ENCODE data around the gene SCART1.
"Not testable (repeated sequence)": the region's sequence is repeated elsewhere in the genome, so short reads cannot be mapped to it uniquely, and the experiment has no call there.

SCART1 gene

DNA sequence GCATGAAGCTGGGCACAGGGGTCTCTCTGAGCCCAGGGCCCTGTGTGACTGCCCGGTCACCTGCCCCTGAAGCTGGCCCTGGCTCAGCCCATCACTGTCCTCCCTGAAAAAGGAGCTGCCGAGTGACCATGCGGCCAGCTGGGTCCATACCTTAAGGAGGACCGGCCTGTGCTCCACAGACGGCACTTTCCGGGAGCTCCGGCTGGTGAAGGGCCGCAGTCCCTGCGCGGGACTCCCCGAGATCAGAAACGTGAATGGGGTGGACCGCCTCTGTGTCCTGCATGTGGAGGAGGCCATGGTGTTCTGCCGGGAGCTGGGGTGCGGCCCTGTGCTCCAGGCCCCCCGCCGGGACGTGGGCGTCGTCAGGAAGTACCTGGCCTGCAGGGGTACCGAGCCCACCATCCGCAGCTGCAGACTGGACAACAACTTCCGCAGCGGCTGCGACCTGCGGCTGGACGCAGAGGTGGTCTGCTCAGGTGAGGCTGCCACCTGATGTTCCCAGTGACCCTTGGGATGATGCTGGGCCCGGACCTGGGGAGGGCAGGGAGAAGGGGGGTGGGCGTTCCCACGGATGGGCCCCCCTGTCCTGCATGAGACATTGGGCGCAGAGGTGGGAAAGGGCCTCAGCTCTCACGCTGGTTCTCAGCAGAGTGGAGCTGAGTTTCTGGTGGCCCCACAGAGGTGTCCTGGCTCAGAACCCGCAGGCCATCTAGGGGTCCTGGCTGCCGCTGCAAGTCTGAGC, 3.5 kb downstream of the SCART1 start:
- no peak for FAIRE-seq

DNA sequence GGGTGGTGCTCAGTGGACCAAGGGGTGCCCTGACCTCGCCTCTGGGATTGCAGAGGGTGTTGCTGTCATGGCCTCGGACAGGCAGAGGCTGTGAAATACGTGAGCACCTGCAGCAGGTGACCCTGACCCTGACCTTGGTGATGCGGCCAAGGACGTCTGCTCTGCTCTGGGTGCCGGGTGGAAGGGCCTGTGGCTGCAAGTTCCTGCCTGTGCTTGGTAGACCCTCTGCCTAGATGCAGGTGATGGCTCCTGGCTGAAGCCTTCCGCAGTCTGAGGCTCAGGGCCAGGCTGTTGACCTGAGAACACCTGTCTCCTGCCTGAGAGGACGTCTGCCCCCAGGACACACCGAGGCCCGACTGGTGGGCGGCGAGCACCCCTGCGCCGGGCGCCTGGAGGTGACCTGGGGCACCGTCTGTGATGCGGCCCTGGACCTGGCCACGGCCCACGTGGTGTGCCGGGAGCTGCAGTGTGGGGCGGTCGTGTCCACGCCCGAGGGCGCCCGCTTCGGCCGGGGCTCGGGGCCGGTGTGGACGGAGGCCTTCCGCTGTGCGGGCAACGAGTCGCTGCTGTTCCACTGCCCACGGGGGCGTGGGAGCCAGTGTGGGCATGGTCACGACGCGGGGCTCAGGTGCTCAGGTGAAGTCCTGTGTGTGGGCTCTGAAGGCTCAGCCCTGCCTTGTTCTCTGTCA, 4.4 kb downstream of the SCART1 start:
- no peak for FAIRE-seq

DNA sequence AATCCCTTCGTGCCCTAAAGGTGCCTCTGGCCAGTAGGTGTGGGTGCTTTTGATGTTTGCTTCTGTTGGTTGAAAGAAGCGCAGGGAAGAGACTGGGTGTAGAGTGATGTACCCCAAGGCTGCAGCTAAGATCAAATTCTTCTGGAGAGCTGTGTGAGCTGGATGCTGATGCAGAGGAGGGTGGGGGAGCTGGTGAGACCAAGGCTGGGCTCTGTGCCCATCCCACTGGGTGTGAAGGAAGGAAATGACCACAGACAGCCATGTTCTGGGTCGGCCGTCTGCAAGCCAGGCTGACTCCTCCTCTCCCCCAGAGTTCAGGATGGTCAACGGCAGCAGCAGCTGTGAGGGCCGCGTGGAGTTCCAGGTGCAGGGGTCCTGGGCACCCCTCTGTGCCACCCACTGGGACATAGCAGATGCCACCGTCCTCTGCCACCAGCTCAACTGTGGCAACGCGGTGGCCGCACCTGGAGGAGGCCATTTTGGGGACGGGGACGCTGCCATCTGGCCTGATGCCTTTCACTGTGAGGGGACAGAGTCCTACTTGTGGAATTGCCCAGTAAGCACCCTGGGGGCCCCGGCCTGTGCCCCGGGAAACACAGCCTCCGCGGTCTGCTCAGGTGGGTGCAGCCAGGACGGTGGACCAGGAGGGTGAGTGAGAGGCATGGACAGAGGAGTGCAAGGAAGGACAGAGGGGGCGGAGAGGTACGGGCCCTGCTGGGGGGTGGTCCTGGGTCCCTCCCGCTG, 5.1 kb downstream of the SCART1 start:
- no peak for FAIRE-seq

DNA sequence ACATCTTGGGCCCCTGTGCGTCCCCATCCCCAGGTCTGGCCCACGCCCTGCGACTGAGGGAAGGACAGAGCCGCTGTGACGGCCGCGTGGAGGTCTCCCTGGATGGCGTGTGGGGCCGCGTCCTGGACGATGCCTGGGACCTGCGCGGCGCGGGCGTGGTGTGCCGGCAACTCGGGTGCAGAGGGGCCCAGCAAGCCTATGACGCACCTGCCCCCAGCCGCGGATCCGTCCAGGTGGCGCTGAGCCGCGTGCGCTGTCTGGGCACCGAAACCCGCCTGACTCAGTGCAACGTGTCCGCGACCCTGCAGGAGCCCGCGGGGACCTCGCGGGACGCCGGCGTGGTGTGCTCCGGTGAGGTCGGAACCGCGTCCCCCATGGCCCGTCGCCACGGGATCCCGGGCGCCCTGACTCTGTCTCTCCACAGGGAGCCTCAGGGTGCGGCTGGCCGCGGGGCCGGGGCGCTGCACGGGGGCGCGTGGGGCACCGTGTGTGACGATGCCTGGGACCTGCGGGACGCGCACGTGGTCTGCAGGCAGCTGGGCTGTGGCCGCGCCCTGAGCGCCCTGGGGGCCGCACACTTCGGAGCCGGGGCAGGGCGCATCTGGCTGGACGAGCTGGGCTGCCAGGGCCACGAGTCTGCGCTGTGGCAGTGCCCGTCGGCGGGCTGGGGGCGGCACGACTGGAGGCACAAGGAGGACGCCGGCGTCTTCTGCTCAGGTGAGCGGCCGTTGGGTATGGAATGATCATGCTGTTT, 5.9 kb downstream of the SCART1 start:
- FAIRE-seq, result no peak

DNA sequence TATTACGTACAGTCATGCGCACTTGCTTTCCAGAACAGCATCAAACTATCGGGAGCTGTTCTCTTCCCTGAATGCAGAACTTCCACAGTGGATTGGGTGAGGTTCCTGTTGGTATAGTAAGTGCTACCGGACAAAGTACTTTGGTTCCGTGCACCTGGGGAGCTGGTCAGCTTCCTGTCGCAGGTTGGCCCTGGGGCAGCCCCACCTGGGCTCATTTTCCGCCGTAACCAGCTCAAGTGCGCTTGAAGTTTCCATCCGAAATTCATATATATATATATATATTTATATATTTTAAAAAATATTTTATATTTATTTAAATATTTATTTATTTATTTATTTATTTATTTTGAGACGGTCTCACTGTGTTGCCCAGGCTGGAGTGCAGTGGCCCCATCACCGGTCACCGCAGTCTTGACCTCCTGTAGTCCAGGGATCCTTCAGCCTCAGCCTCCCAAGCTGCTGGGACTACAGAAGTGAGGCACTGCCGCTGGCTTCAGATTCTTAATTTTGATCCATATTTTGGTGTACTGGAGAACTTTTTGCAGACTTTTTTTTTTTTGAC, 6.5 kb downstream of the SCART1 start:
- FAIRE-seq, result no peak

DNA sequence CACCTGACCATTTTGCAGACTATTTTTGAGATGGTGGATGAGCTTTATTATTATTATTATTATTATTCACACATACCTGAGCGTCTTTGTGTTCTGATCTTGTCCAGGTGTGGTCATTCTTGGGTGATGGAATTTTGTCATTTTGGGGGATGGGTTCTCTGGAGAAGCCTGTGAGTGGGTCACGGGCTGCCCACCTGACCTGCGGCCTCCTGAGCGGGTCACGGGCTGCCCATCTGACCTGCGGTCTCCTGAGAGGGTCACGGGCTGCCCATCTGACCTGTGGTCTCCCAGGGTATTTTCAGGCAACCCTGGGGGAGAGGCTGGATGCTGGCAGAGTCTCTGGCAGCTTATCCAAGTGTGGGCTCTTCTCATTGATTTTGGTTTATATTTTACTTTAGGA, 7.3 kb downstream of the SCART1 start:
- no peak for FAIRE-seq

DNA sequence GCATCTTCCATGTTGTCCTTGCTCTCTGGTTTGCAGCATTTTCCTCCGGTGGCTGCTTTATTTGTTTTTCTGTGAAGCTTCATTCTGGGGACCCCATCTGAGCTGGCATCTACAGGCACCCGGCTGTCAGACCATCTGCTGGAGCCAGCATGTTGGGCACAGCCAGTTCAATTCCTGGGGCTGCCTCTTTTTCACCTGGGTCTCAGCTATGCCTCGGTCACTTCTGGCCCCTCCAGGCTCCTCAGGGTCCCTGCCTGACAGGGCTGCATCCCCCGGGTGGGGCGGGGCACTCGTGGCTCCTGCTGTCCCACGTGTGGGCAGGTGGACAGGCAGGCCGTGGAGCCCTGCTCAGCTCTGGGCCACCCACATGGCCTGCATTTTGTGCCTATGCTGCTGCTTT, 8.1 kb downstream of the SCART1 start:
- no peak for FAIRE-seq

DNA sequence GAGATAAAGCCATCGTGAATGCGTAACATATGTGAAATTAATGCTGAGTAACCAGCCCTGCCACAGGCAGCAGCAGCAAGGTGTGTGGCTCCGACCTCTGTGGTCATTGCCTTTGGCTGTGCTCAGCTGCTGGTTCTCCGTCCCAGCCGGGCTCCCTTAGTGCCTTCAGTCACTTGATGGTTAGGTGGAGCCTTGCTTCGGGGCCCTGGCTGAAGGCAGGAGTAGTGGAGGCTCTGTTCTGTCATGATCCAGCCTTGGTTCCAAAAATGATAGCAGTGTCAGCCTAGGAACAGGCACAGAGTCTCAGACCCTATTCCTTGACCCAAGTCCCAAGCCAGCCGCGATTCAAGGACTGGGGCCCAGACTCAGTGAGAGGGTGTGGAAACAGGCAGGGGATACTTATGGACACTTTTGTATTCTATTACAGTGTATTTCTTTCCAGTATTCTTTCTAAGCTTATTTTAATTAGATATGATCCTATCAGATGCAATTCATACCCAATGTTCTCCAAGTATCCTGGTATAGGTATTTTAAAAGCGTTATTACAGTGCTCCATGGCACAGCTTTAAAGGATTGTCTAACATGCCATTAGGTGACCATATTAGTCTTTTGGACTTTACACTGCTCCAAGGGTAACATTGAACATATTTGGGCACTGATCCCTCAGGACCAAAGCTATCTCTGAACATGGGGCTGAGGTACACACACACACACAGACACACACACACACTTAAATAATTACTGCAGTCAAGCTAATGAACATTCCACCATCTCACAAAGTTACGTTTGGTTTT, 9.0 kb downstream of the SCART1 start:
- FAIRE-seq, result no peak

DNA sequence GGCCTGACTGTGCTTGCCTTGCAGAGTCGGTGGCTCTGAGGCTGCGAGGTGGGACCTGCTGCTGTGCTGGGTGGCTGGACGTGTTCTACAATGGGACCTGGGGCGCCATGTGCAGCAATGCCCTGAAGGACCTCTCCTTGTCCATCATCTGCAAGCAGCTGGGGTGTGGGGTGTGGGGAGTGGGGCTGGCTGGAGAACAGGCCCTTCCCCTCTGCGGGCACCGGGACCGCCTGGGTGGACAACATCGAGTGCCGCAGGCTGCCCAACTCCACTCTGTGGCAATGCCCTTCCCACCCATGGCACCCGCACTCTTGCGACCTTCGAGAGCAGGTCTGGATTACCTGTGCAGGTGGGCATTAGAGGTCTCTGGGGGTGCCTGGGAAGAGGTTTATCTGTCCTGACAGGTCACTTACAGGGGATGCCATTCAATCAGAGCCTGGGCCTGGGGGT, 10.9 kb downstream of the SCART1 start:
- no peak for FAIRE-seq

DNA sequence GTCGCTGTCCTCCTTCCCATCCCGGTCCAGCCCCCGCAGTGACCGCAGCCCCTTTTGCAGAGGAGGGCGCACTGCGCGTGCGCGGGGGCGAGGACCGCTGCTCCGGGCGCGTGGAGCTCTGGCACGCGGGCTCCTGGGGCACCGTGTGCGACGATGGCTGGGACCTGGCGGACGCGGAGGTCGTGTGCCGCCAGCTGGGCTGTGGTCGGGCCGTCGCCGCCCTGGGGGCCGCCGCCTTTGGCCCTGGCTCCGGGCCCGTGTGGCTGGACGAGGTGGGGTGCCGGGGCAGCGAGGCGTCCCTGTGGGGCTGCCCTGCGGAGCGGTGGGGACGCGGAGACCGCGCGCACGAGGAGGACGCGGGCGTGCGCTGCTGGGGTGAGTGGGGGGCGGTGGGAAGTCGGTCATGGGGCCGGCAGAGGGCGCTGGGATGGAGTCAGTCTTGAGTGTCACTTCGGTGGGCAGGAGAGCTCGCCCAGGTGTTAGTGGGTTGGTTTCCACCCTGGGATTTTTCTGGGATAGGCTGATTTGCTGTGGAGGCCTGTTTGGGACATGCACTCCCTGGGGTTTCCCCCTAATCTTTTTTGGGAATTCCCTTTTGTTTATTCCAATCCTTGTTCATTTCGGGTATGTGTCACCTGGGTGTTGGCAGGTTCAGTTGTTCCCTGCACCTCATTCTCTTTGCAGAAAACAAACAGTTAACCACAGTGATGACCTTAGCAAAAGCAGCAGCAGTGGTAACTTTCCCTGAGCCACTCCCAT, 11.6 kb downstream of the SCART1 start:
- no peak for FAIRE-seq

DNA sequence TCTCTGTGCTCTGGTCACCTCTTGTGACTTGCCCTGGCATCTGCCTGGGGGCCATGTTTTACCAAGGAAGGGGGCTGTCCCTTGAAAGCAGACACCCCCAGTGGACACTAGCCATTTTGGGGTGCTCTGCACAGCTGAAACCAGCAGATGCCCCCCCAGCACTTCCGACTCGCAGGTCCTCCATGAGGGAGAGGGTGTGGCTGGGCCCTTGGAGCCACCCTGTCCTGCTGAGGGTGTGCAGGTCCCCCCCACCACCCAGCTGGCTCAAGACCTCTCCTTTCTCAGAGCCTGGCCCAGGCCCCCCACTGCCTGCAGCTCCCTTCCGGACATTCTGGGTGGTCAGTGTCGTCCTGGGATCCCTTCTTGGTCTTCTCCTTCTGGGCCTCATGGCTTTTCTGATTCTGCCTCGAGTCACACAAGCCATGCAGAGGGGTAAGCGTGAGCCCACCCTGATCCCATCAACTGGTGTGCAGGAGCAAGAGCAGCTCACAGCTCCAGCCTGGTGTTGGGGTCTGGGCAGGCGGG, 12.3 kb downstream of the SCART1 start:
- FAIRE-seq, result no peak

DNA sequence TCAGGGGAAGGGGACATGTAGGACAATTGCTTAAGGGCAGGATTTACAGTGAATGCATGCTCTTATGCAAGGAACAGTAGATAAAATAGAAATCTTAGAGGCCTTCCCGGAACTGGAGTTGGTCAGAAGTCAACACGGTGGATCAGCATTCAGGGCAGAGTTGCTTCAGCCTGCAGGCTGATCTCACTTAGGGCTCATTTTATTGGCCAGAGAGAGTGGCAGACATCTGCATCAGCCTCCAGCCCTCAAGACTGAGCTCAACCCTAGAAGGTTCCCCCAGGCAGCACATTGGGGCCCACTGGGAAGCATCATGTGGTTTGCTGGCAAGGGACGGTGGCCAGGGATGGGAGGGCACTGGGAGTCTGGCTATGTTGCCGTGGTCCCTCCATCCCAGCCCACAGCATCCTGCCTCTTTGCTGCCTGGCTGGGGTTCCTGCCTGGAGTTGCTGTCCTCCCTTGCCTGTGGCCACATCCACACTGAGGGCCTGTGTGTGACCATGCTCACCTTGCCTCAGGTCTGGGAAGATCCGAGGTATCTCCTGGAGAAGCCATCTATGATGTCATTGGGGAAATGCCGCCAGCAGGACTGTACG, 13.0 kb downstream of the SCART1 start:
- no peak for FAIRE-seq

DNA sequence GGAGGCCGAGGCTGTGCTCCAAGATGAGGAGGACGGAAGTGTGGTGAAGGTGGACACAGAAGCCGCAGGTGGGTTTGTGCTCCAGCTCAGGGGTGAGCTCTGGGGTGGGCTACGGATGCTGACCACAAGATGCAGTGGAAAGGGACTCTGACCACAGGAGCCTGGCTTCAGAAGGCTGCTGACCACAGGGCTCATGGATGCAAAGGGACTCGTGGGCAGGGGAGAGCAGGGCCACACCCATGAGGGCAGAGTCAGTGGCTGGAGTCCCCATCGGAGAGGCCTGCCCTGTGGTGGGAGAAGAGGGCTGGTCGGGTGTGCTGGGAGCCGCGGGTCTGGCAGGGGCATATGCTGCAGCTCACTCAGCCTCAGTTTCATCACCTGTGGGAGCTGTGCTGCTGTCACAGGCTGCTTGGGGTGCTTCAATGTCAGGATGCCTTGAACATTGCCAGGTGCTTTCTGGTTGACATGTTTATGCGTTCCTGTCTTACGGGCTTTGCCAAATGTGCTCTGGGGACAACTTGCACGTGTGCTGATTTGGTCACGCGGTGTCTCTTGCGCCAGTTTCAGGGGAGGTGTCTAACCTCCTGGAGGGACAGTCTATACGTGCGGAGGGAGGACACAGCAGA, 13.7 kb downstream of the SCART1 start:
- FAIRE-seq, result no peak

DNA sequence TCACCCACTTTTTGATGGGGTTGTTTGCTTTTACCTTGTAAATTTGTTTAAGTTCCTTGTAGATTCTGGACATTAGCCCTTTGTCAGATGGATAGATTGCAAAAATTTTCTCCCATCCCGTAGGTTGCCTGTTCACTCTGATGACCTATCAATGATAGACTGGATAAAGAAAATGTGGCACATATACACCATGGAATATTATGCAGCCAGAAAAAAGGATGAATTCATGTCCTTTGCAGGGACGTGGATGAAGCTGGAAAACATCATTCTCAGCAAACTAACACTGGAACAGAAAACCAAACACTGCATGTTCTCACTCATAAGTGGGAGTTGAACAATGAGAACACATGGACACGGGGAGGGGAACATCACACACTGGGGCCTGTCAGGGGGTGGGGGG, 15.5 kb downstream of the SCART1 start:
- not testable (repeated sequence) for FAIRE-seq

DNA sequence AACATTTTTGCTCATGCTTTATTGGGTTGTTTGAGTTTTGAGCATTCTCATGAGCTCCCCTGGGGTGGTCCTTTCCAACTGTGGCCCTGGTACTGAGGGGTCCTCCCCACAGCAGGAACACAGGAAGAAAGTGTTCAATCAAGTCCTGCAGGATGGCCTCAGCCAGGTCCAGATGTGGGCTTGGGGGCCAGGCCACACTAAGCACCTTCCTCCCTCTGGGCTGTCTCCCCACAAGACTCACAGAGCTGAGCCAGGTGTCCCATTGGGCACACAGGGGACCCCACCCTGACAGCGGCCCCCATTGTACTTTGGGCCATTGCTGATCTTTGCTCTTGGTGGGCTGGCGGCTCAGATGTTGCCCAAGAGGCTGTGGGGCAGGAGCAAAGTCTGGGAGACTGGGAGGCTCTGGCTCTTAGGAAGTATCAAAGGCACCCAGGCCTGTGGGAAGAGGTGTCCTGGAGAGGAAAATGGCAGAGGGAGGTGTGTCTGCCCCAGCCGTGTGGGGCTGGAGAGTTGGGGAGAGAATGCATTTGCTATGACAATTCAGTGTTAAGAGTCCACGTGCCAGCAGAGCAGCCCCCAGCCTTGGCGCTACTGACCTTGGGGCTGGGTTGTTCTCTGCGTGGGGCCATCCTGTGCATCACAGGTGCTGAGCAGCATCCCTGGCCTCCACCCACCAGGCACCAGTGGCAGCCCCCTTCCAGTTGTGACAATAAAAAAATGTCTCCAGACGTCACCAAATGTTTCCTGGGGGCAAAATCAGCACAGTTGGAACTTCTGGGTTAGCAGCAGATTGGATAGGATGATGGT, 17.8 kb downstream of the SCART1 start:
- no peak for FAIRE-seq

DNA sequence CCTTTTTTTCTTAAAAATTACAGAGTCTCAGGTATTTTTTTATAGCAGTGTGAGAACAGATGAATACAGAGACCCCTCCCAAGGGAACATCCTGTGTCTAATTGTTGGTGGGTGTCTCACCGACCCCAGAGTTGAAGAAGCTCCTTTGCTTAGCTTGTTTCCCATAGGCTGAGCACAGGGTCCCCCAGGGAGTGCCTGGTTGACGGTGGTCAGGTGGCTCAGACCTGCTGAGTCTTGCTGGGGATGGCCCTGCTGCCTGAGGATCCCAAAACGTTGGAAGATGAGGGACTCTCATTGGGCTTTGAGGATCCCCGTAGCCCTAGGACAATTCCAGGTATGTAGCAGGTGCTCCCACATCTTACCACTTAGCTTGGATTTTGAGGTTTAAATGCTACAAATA, 19.5 kb downstream of the SCART1 start:
- no peak for FAIRE-seq

DNA sequence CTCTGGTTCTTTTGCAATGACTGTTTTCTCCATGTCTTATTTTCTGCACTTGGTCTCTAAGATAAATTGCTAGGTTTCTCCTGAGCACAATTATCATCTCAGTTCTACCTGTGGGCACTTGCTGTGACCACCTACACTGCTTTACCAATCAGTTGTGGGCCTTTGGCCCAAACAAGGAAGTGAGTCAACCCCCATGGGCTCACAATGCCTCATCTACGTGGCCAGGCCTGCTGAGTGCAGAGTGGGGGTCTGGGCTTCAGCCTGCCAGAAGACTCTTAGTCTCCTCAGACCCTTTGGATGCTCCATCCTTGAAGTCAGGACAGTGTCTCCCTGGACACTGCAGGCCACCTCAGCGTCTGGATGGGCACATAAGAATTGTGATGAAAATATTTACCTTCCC, 20.3 kb downstream of the SCART1 start:
- no peak for FAIRE-seq

DNA sequence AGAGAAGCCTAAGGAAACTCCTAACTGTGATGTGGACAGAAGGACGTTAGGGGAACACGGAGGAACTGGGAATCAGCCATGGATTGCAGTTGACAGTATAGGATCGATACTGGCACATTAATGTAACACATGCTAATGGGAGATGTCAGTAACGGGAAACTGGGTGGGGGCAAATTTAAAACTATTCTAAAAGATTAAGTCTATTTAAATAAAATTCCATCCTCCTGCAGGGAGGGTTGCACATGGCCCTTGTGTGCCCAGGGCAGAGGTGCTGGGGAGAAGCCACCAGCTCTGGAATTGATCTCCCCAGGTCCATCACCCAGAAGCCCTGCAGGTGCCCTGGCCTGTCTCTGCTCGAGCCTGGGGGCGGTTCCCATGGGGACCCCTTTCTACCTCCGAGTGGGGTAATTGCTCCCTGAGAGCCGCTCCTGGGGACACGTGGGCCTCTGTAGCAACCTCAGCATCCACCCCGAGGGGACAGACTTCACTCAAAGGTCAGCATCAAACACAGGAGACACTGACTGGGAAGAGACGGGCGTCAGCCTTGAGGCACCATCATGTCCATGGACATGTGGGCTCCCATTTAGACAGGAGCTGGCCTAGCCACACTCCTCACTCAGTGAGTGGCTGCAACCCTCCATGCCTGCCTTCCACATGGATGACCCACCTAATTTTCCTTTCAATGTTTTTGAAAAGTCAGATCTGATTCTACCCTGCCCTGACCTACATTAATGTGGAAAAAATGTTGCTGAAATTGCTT, 21.1 kb downstream of the SCART1 start:
- no peak for FAIRE-seq

All from endometrium (tissue), 2 donors.